AG04450 (cell line): ENCODE measurements around the gene TAL2. TPM values are rescaled to one million over a fixed set of nuclear protein-coding genes. Genes with fewer than 3 reads are reported as not detected.
A peak's percentile ranks its signal among the peaks of the same experiment; 100 is the strongest.

Source experiments
- CTCF ChIA-PET: fragments of 300-600, 350-600 bp; formaldehyde crosslinking; extraction: SDS; loops from one replicate; lab custom pipeline; 2022; ENCODE audit warnings: antibody characterized with exemption, inconsistent platforms; lab: Charles Lee
- POLR2A ChIA-PET: fragments of 350-600 bp; formaldehyde crosslinking; extraction: SDS; loops from one replicate; lab custom pipeline; 2021; ENCODE audit warnings: antibody characterized with exemption, inconsistent platforms; lab: Yijun Ruan, JAX
- DNase-seq: peaks from one replicate; pipeline ENCODE4 v3.0.0-alpha.2; 2011; ENCODE audit warnings: low read depth, low spot score
- H3K27ac ChIP-seq: one replicate; pipeline ENCODE4 v1.5.1; 2012; ENCODE audit warnings: low read depth, low read length, control low read depth
- H3K27me3 ChIP-seq: one replicate; pipeline ENCODE4 v1.6.0; 2012; ENCODE audit warnings: low read length; ENCODE audit not compliant: control insufficient read depth, insufficient read depth
- H3K4me3 ChIP-seq: 2 replicates; pipeline ENCODE4 v1.5.1; 2011; ENCODE audit warnings: mild to moderate bottlenecking, low read depth, low read length, control low read depth
- H3K9me3 ChIP-seq: 2 replicates; pipeline ENCODE4 v1.5.1; 2012; ENCODE audit warnings: low read length; ENCODE audit not compliant: control insufficient read depth, insufficient read depth
- CTCF ChIP-seq: IDR thresholded peaks from 2 replicates; pipeline ENCODE4 v1.5.1; 2011; ENCODE audit warnings: low read depth, low read length, control low read depth, inconsistent platforms
- polyA plus RNA-seq: library from polyadenylated mRNA; depleted of rRNA; stranded (reverse); fragments of >200 nt; gene quantifications from 2 replicates; pipeline ENCODE4 v1.2.3, GENCODE V29; 2011

Gene TAL2
- polyA plus RNA-seq, 1 experiment, result not detected

GRCh38 chr9:105690742-105691141 lies 28.5 kb downstream of the TAL2 start:
- H3K27ac ChIP-seq, result no peak overlapping the region
- POLR2A ChIA-PET, result interaction anchor here (0.6 kb wide), 1 partner anchor 1800 kb away, joined by 3 read pairs; no protein-coding TSS in a partner anchor
- no peaks in the 10 kb centered on the region; the same call in 1 of the 2 replicates for H3K9me3 ChIP-seq
- H3K27me3 ChIP-seq, result peaks cover 14% of the 10 kb centered on the region
- no peak overlapping the region for H3K4me3 ChIP-seq
- peak; percentile 65 for TF ChIP-seq CTCF
- no peak for DNase-seq
- CTCF ChIA-PET, result interaction anchor here (0.6 to 4.3 kb wide), 7 partner anchors 11 to 265 kb away, joined by 3 to 16 read pairs (median 3); no protein-coding TSS in a partner anchor

- DNase-seq, result no peak
- Histone ChIP-seq H3K27ac (no peak overlapping the region), H3K27me3 (peaks cover 10% of the 10 kb centered on the region), H3K4me3 (peak overlapping the region; percentile 78), H3K9me3 (no peaks in the 10 kb centered on the region; the same call in 1 of the 2 replicates)
- ChIA-PET POLR2A (interaction anchor here (0.6 kb wide), 1 partner anchor 27 kb away, joined by 3 read pairs; no protein-coding TSS in a partner anchor), CTCF (interaction anchor here (4.3 kb wide), 1 partner anchor 24 kb away, joined by 16 read pairs; no protein-coding TSS in a partner anchor)
- TF ChIP-seq CTCF, result no peak
These were observed 31.4 kb downstream of the TAL2 start for GRCh38 chr9:105693435-105694189.

- peaks cover 8% of the 10 kb centered on the region for H3K27me3 ChIP-seq
- DNase-seq, result no peak
- no peak within 1 kb of the TSS for H3K27ac ChIP-seq
- ChIA-PET POLR2A (interaction anchor here (0.6 kb wide), 1 partner anchor 27 kb away, joined by 3 read pairs; no protein-coding TSS in a partner anchor), CTCF (interaction anchor here (4.3 kb wide), 1 partner anchor 24 kb away, joined by 16 read pairs; no protein-coding TSS in a partner anchor)
- peak within 1 kb of the TSS; percentile 78 for H3K4me3 ChIP-seq
- TF ChIP-seq CTCF, result no peak
- no peaks in the 10 kb centered on the region; the same call in 1 of the 2 replicates for H3K9me3 ChIP-seq
These were observed 32.1 kb downstream of the TAL2 start, which contains the start of gene TMEM38B for GRCh38 chr9:105694190-105694847. Gene TMEM38B (plus strand): TSS chr9:105694541. CDS start chr9:105694661, 120 bp downstream.

GRCh38 chr9:105694848-105695581 lies 32.8 kb downstream of the TAL2 start:
- H3K9me3 ChIP-seq, result no peaks in the 10 kb centered on the region; the same call in 1 of the 2 replicates
- peaks cover 8% of the 10 kb centered on the region for H3K27me3 ChIP-seq
- DNase-seq, result no peak
- ChIA-PET POLR2A (no interaction called here), CTCF (interaction anchor here (4.3 kb wide), 1 partner anchor 23 kb away, joined by 16 read pairs; no protein-coding TSS in a partner anchor)
- no peak for TF ChIP-seq CTCF
- H3K27ac ChIP-seq, result no peak overlapping the region
- H3K4me3 ChIP-seq, result peak overlapping the region; percentile 78
